ENCODE measurements around the gene UTP11. TPM values are rescaled to one million over a fixed set of nuclear protein-coding genes. Genes with fewer than 3 reads are reported as not detected.
"Not testable (repeated sequence)": the region's sequence is repeated elsewhere in the genome, so short reads cannot be mapped to it uniquely, and the experiment has no call there.

UTP11 gene, protein sequence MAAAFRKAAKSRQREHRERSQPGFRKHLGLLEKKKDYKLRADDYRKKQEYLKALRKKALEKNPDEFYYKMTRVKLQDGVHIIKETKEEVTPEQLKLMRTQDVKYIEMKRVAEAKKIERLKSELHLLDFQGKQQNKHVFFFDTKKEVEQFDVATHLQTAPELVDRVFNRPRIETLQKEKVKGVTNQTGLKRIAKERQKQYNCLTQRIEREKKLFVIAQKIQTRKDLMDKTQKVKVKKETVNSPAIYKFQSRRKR
- total RNA-seq = 10 to 100 TPM; 83.6 to 84.0 TPM

DNA sequence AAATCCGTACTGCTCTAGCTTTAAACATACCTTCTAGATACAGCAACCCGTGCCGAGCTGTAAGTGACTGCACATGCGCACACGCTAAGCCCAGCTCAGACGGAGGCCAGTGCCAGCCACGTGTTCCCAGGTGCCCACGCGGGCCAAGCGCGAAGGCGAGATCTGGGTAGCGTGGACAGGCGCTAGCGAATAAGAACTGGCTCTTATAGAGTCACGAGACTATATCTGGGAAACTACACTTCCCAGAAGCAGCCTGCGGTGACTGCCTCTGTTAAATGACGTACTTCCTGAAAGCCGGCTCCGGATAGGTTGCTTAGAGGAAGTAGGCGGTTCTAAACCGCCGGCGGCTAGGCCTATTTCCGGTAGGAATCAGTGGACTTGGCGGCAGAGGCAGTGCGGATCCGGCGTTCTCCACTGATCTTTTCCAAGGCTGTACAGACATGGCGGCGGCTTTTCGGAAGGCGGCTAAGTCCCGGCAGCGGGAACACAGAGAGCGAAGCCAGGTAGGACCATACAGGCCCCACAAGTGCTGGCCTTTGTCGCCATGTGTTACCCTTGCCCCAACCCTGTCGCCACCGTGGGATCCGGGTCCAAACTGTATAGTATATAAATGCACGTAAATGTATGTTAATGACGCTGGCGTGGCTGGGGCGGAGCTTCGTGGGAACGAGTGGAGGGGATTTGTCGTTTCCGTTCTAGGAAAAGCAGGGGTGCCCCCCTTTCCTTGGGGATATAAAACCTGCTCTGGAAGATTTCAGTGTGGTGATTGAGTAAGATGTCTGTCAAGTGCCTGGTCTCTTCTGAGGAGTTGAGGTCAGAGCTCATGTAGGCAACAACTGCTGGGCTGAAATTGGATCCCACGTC lies at the start of gene UTP11:
Gene UTP11 (plus strand): TSS at position 372 of the 864 bp plus-strand sequence. CDS start 69 bp downstream, at position 441.
- ChIA-PET CTCF (interaction anchor here (0.7 to 2.9 kb wide), 5 partner anchors 9 to 155 kb away, joined by 3 to 19 read pairs (median 5); no protein-coding TSS in a partner anchor), POLR2A (interaction anchor here (0.5 to 1.6 kb wide), 6 partner anchors 14 to 119 kb away, joined by 3 to 8 read pairs (median 4); partner anchors contain the start of gene SF3A3)

DNA sequence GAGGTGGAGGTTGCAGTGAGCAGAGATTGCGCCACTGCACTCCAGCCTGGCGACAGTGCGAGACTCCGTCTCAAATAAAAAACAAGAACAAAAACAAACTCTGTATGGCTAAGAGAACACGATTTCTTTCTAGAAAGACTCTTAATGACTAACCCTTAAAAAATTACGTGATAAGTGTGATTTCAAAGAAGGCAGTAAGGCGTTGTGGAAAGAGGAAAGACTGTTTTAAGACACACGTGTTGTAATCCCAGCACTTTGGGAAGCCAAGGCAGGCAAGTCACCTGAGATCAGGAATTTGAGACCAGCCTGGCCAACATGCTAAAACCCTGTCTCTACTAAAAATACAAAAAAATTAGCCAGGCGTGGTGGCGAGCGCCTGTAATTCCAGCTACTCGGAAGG lies 48.4 kb upstream of the UTP11 start:
- ChIA-PET CTCF (interaction anchor here (1.6 kb wide), 1 partner anchor 26 kb away, joined by 3 read pairs; no protein-coding TSS in a partner anchor), POLR2A (interaction anchor here (0.6 kb wide), 1 partner anchor 26 kb away, joined by 8 read pairs; the partner anchor contains the start of gene SF3A3)

DNA sequence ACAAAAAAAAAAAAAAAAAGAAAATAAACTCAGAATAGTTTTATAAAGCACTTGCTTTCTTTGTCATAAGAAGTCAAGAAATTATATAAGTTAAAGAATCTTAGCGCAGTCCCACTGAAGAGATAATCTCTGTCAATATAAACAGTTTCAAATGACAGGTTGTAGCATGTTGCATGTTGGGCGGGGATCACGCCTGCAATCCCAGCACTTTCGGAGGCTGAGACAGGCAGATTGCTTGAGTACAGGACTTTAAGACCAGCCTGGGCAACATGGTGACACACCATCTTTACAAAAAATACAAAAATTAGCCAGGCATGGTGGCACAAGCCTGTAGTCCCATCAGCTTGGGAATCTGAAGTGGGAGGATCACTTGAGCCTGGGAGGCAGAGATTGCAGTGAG lies 47.2 kb upstream of the UTP11 start:
- ChIA-PET CTCF (no interaction called here), POLR2A (interaction anchor here (0.5 kb wide), 1 partner anchor 8 kb away, joined by 5 read pairs; no protein-coding TSS in a partner anchor)

DNA sequence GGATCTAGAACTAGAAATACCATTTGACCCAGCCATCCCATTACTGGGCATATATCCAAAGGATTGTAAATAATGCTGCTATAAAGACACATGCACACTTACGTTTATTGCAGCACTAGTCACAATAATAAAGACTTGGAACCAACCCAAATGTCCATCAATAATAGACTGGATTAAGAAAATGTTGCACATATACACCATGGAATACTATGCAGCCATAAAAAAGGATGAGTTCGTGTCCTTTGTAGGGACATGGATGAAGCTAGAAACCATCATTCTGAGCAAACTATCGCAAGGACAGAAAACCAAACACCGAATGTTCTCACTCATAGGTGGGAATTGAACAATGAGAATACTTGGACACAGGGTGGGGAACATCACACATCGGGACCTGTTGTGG lies 38.9 kb upstream of the UTP11 start:
- POLR2A ChIA-PET = not testable (repeated sequence)
- CTCF ChIA-PET = interaction anchor here (0.6 kb wide), 1 partner anchor 81 kb away, joined by 3 read pairs; no protein-coding TSS in a partner anchor

DNA sequence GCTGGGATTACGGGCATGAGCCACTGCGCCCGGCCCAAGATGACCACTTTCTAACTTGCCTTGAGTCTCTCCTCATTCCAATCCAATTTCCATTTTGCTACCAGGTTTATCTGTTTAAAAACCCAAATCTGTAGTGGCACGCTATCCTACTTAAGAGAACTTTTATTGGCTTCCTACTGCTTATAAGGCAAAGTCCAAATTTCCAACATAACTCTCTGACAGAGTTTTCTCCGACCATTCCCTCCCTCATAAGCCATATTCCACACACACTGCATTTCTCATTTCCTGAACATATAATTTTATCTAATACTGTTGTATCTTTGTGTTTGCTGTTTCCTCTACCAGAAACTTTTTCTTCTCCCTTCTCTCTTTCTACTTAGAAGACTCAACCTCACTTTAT lies 38.0 kb upstream of the UTP11 start:
- CTCF ChIA-PET = no interaction called here
- POLR2A ChIA-PET = interaction anchor here (0.6 kb wide), 1 partner anchor 882 kb away, joined by 4 read pairs; no protein-coding TSS in a partner anchor

DNA sequence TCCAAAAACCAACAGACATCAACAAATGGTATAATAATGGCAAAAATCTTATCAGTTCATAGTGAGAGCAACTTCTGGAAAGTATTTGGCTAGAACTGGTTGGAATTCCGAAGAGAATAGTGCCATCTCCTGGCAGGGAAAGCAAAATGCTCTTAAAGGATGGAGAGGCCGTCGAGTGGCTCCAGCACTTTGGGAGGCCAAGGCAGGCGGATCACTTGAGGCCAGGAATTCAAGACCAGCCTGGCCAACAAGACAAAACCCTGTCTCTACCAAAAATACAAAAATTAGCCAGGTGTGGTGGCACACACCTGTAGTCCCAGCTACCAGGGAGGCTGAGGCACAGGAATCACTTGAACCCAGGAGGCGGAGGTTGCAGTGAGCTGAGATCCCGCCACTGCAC lies 37.5 kb upstream of the UTP11 start:
- CTCF ChIA-PET = interaction anchor here (1.4 kb wide), 1 partner anchor 14 kb away, joined by 3 read pairs; the partner anchor contains the start of gene SF3A3
- POLR2A ChIA-PET = interaction anchor here (0.5 kb wide), 1 partner anchor 1578 kb away, joined by 3 read pairs; no protein-coding TSS in a partner anchor

DNA sequence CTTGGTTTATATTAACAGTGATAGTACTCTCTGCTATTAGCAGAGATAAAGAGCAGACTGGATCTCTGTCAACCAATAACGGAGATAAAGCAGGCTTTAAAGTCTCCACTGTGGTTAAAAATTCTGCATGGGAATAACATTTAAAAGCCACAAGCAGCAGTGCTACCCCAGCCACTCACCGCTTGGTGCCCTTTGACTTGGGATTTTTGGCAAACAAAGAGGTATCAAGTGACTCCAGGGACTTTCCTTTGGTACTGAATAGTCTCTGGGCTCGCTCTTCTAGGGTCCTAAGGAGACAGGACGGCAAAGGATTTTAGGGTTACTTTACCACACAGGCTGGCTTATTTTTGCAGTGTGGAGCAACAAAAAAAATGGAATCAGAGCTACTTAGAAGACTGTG lies 34.0 kb upstream of the UTP11 start:
- POLR2A ChIA-PET = no interaction called here
- CTCF ChIA-PET = no interaction called here

DNA sequence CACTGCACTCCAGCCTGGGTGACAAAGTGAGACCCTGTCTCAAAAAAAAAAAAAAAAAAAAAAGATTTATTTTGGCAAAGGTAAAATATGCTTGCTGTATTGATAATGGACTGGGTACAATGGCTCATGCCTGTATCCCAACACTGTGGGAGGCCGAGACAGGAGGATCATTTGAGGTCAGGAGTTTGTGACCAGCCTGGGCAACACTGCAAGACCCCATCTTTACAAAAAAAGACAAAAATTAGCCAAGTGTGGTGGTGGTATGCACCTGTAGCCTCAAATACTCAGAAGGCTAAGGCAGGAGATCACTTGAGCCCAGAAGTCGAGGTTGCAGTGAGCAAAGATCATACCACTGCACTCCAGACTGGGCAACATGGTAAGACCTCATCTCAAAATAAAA lies 29.0 kb upstream of the UTP11 start:
- ChIA-PET POLR2A (no interaction called here), CTCF (no interaction called here)

DNA sequence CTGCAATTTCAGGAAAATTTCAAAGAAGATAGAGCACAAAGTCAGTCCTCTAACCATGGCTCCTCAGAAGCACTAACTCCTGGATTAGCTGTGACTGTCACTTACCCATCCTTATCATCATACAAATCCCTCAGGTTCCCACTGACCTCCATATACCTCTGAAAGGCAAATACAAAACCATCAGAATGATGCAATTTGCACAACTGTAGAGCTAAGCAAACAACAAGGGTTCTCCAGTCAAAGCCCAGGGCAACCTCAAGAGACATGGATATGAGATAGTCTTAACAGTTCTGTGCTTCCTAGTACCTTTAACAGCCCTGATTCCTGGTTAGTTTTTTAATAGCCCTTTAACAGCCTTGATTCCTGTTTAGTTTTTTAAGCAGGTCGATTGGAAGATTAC lies 24.9 kb upstream of the UTP11 start:
- CTCF ChIA-PET = interaction anchor here (0.7 kb wide), 1 partner anchor 49 kb away, joined by 4 read pairs; no protein-coding TSS in a partner anchor
- POLR2A ChIA-PET = no interaction called here

DNA sequence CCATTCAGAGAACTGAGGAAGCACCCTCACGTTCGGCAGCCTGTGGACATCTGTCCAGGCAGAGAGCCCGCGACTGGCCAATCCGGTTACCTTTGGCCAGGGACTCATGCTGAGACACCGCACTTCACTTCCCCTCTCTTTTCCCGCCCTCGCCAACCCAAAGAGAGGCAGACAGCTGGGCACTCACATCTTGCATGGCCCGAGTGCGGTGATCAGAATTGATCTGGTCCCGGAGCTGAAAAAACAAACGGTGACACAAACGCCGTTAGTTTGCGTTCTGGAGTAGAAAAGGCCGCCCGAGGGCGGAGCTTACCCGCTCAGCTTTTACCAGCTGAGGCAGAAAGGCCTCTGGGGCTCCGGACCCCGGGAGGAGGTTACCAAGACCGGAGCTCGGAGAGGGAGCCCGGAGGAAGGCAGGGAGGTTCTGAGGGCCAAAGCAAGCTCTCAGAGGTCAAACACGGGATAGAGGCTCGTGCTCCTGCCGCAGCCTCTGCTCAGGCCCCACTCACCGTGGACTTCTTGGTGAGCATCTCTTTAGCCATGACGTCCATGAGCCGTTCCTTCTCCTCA lies 23.1 kb upstream of the UTP11 start:
- ChIA-PET CTCF (interaction anchor here (0.9 to 3.1 kb wide), 9 partner anchors 11 to 129 kb away, joined by 3 to 16 read pairs (median 5); partner anchors contain the start of gene MTF1), POLR2A (interaction anchor here (0.5 to 1.6 kb wide), 6 partner anchors 14 to 129 kb away, joined by 3 to 8 read pairs (median 4); partner anchors contain the start of gene UTP11)

DNA sequence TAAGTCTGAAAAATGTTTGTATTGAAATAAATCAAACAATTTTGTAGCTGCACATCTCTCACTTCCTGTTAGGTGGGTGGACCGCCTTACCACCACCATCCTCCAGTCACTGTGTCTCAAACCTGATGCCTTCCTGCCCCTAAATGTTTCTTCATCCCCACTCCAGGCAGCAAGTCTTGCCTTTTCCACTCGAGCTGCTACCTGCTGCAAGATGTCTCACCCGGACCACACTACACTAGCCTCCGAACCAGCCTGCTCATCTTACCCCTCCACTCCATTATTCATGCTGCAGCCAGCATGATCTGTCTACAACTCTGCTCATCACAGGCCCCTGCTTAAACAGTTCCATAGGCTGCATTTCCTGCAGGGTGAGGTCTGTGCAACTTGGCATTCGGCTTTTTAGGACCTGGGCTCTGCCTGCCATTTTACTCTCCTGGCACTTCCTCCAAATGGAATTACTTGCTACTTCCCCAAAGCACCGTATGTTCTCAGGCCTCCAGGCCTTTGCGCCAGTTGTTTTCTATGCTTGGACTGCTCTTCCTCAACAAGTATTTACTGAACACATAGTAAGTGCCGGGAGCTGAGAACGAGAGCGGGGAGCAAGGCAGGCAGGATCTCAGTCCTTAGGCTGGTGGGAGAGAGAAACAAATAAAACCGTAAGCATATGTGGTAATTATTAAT lies 17.5 kb upstream of the UTP11 start:
- ChIA-PET POLR2A (interaction anchor here (0.7 to 1.1 kb wide), 2 partner anchors 9 to 31 kb away, joined by 3 read pairs; no protein-coding TSS in a partner anchor), CTCF (interaction anchor here (0.7 to 2.0 kb wide), 2 partner anchors 8 to 17 kb away, joined by 3 to 6 read pairs; partner anchors contain the start of gene UTP11)

DNA sequence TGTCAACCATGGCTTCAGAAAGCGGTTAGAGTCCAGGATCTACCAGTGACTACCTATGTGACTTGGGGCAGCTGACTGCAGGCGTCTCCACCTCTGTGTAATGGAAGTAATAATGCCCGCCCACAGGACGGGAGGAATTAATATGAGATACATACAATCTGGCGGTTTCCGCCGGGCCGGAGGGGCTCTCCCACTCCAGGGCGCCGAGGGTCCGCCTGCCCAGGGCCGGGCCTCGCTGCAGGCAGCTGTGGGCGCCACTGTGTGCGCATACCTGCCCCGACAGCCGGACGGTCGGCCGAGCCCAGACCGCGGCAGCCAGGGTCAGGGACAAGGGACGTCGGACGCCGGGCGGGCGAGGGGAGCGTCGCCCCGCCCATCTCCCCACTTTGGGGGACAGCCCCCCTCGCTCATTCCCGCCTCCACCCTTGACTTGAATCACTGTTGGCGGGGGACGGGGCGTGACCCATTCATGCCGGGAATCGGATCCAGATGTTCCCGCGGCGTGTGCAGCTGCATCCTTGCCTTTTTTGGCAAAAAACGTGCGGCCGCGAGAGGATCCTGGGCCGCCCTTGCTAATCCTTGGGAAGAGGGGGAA lies 16.7 kb upstream of the UTP11 start:
- CTCF ChIA-PET = no interaction called here
- POLR2A ChIA-PET = no interaction called here

DNA sequence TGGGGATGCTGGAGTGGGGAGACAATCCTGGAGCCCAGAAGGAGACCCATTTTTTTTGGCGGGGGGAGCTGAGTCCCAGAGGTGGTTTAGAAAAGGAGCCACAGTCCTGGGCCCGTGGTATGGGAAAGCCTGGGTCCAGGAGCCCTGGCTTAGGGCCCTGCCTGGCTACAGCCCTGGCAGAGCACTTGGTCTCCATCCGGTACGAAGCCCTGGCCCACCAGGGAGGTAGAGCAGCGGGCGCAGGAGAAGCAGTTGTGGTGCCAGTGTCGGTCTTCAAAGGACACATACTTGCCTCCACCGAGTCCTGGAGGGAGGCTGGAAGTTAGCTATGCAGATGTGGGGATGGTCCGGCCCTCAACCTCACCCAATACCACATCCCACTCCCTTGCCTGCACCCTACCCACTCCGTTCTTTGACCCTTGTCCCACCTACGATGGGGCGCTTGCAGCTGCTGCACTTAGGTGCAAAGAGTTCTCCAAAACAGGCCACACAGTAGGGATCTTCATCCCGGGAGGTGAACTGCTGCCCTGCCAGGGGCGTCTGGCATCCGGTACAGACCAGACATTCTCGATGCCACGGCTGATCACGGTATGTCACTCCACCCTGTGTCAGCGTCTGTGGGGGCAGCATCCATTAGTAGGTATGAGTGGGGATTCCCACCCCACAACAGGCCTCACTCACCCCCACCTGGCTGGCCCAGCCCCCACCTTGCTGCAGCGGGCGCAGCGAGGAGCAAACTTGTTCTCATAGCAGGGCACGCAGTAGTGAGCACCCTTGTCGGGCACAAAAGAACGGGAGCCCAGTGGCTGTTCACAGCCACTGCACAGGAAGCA lies 15.1 kb upstream of the UTP11 start:
- CTCF ChIA-PET = interaction anchor here (0.8 kb wide), 1 partner anchor 12 kb away, joined by 3 read pairs; no protein-coding TSS in a partner anchor
- POLR2A ChIA-PET = interaction anchor here (0.6 kb wide), 1 partner anchor 16 kb away, joined by 3 read pairs; no protein-coding TSS in a partner anchor

DNA sequence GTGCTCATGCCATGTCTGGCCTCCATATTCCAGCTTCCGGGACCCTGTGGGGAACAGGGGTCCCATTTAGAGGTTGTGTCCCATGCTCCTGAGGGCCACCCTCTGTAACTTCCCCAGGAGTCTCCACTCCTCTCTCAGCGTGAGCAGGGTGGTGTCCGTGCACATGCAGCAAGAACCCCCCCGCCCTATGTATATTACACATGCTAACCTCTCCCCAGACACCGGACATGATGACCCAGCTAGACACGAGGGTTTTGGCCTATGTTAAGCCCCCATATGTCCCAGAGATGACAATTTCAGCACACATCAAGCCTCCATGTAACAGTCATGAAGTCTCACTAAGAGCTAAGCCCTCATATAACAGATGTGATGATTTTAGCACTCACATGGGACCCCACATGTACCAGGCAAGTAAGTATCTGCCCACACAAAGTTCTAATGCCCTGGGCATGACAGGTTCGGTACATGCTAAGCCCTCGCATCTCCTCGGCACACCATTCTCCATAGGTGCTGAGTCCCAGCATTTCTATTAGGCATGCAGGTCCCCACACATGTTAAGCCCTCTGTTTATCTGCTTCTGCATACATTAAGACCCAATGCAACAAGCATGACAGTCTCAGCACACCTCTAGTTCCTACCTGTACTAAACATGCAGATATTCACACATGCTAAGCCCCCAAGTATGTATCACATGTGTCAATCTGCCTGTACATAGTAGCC lies 14.3 kb upstream of the UTP11 start:
- POLR2A ChIA-PET = interaction anchor here (0.6 kb wide), 1 partner anchor 11 kb away, joined by 3 read pairs; no protein-coding TSS in a partner anchor
- CTCF ChIA-PET = interaction anchor here (0.8 kb wide), 1 partner anchor 11 kb away, joined by 3 read pairs; no protein-coding TSS in a partner anchor

DNA sequence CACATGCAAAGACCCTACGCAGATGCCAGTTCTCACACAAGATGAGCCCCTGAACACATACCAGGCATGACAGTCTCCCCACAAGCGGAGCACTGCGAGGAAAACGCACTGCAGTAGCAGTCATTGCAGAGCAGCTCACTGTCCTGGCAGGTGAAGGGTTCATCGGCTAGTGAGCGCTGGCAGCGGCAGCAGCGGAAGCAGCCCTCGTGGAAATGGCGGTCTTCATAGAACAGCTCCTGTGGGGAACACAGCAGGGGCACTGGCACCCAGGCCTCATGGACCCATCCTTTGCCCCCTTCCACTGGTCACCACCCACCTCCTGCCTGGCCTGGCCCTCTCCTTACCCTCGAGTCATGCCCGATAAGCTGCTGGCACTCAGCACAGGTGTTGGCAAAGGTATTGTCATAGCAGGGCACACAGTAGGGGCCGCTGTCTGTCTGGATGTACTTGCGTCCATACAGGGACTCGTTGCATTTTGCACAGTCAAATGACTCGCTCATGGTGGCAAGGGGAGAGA lies 13.6 kb upstream of the UTP11 start:
- POLR2A ChIA-PET = interaction anchor here (0.6 kb wide), 1 partner anchor 10 kb away, joined by 3 read pairs; no protein-coding TSS in a partner anchor
- CTCF ChIA-PET = no interaction called here

All from activated CD8-positive, alpha-beta memory T cell treated with anti-CD3 and anti-CD28 coated beads for 36 hours (primary cell).